Fibroblast of villous mesenchyme (primary cell): ENCODE data around the gene TTLL11. TPM values are rescaled to one million over a fixed set of nuclear protein-coding genes. Genes with fewer than 3 reads are reported as not detected.

ENCODE experiments used
- DNase-seq: peaks from one replicate; pipeline ENCODE4 v3.0.0-alpha.2; 2010; ENCODE audit warnings: low read depth
- H3K4me3 ChIP-seq: 2 replicates; pipeline ENCODE4 v1.5.1; 2011; ENCODE audit warnings: low read depth, mild to moderate bottlenecking, low read length
- total RNA-seq: library from RNA; depleted of rRNA; stranded (reverse); fragments of >200 nt; gene quantifications from 2 replicates; pipeline ENCODE4 v1.2.3, GENCODE V29; 2012
- TF ChIP-seq, protein P1 (sequence below): IDR thresholded peaks from 2 replicates; pipeline ENCODE4 v1.5.1; 2012; ENCODE audit warnings: low read depth, mild to moderate bottlenecking, low read length; ENCODE audit not compliant: insufficient read depth

TTLL11 gene
- total RNA-seq, 1 donor, result 4.3 TPM

DNA sequence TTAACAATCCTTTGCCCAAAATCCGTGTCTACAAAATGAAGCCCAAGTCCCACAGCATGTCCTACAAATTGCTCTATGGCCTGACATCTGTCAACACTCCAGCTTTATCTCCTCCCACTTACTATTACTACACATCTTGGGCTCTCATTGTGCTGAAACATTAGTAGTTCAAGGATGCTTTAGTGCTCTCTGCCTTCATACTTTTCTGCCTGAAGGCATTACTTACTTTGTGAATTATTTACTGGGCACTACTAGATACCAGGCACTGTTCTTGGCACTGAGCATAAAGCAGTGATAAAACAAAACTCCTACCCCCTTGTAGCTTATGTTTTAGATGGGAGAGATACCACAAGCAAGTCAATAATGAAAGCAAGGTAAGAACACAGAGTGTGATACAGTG, 113.4 kb downstream of the TTLL11 start:
- DNase-seq, result no peak
- TF ChIP-seq, protein P1, sequence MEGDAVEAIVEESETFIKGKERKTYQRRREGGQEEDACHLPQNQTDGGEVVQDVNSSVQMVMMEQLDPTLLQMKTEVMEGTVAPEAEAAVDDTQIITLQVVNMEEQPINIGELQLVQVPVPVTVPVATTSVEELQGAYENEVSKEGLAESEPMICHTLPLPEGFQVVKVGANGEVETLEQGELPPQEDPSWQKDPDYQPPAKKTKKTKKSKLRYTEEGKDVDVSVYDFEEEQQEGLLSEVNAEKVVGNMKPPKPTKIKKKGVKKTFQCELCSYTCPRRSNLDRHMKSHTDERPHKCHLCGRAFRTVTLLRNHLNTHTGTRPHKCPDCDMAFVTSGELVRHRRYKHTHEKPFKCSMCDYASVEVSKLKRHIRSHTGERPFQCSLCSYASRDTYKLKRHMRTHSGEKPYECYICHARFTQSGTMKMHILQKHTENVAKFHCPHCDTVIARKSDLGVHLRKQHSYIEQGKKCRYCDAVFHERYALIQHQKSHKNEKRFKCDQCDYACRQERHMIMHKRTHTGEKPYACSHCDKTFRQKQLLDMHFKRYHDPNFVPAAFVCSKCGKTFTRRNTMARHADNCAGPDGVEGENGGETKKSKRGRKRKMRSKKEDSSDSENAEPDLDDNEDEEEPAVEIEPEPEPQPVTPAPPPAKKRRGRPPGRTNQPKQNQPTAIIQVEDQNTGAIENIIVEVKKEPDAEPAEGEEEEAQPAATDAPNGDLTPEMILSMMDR, result no peak
- H3K4me3 ChIP-seq, result no peak overlapping the region

DNA sequence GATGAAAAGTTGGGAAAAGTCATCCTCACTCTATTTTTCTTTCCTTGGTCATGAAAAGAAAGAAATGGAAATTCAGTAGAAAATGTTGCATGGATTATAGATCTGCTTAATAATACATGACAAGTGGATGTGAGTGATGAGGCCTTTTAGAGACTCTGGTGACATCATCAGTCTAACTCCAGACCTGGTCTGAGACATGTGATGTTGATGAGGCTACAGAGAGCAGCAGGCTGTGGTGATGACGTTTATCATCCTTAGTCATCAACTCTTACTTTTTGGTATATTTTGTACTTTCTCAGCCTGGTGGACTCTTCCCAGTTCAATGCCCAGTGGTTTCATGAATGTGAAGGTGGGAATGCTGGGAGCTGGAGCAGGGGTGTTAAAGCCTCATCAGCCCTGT, 116.4 kb downstream of the TTLL11 start:
- DNase-seq, result peak; percentile 53
- H3K4me3 ChIP-seq, result no peak overlapping the region
- TF ChIP-seq, protein P1, result no peak

DNA sequence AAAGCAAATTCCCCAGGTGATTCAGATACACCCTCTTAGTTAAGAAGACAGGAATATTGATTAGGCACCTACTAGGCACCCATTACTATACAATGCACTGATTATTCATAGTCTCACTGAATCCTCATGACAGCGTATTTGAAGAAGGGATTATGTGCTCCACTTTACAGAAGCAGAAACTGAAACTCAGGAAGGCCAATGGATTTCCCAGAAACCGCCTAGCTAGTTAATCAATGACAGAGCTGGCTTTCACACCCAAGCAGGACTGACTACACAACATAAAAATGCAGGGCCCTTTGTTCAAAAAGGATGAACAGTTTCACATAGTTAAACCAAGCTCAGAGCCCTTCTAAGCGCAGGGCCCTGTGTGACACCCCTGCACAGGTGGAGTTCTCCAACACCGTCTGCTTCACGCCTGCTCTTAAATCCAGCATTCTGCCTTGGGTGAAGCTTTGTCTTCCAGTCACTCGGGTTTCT, 117.3 kb downstream of the TTLL11 start:
- DNase-seq, result no peak
- no peak overlapping the region for H3K4me3 ChIP-seq
- TF ChIP-seq, protein P1, result no peak

DNA sequence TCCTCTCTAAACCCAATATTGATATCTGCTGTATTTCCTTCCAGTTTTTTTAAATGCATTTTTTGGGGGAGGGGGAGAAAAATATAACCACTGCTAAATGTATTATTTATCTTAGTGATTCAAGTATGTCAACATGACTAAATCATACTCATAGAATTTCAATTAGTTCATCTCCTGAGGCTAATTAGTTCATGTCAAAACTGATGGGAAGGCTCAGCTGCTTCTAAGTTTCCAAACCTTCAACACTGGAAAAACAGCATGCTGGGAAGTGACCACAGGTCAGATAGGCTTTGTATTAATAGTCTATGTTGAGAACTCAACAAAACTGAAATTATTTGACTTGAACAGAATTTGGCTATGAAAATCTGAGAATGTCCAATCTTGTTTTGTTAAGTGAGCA, 118.7 kb downstream of the TTLL11 start:
- TF ChIP-seq, protein P1, result no peak
- DNase-seq, result no peak
- H3K4me3 ChIP-seq, result no peak overlapping the region

DNA sequence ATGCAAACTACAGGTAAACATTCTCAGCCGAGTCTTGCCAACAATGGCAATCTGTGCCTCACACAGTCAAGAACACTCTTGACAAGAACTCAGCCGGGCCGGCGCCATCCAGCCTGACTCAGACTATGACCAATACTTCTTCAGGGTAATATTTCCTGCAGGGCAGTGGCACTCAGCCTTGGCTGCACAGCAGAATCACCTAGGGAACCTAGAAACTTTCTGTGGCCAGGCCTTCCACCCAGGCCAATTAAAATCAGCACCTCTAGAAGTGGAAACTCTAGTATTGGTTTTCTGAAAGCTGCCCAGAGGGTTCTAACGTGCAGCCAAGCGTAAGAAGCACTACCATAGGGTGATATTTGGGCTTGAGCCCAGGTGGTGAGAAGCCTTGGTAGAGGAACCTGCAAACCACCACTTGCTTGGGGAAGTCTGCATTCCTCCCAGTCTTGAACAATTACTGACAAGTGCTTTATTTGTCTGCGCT, 120.6 kb downstream of the TTLL11 start:
- H3K4me3 ChIP-seq, result no peak overlapping the region
- DNase-seq, result no peak
- TF ChIP-seq, protein P1, result no peak

DNA sequence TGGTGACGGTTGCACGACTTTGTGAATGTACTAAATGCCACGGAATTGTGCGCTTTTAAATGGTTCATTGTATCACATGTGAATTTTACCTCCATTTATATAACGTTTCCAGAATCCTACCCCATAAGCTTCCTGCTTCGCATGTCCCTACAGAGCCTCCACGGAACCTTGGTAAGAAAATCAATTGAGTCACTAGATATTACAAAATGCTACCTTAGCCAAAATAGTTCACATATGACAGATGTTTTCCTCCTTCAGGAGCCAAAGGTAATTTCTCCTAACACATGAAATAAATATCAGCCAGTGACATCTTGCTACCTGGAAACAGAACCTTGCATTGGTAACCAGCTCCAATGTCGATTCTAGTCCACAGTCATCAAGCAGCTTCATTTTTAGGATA, 125.1 kb downstream of the TTLL11 start:
- H3K4me3 ChIP-seq, result no peak overlapping the region
- DNase-seq, result no peak
- TF ChIP-seq, protein P1, result no peak

DNA sequence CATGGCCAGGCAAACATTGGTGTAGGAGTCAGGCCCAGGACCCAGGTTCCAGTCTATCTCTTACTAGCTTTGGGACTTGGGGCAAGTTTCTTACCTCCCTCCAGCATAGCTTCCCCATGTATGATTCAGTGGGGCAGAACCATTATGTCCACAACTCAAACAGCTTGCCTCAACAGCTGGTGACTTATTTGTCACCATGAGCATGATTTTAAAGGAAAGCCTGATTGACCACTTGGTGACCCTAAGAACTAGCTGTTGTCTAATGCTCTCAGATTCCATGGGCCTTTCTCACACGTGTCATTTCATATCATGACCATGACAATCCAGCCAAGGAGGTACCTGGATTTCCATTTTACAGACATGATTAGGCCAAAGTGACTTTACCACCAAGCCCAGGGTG, 126.4 kb downstream of the TTLL11 start:
- DNase-seq, result no peak
- TF ChIP-seq, protein P1, result no peak
- H3K4me3 ChIP-seq, result no peak overlapping the region
